Stimulated activated CD4-positive, alpha-beta T cell treated with anti-CD3 and anti-CD28 coated beads, TNF-alpha, amount 100 ng/mL, for 24 hours (primary cell): Measurements from ENCODE around the gene CST9.
"Not testable (repeated sequence)": the region's sequence is repeated elsewhere in the genome, so short reads cannot be mapped to it uniquely, and the experiment has no call there.

ENCODE experiments used
- DNase-seq, 3 experiments: peaks; one replicate each; pipeline ENCODE4 v3.0.0-alpha.2; 2020; ENCODE audit warnings: low read depth in 3 of 3

The CST9 gene

DNA sequence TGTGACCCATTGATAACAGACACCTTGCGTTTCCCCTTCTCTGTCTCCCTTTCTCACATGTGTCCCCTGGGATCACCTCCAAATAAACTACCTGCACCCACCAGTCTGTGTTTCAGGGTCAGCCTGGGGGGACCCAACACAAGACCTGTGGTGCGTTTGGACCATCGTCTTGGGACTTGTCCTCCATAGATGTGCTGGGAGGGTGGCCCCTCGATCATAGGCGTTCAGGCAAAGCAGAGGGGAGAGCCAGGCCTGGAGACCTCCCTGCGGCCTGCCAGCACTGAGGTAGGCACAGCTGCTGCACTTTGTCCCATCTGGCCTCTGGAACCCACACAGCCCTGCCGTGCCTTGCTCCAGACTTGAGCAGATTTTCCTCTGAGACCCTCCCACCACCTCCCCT lies 18.1 kb downstream of the CST9 start:
- no peak for DNase-seq

DNA sequence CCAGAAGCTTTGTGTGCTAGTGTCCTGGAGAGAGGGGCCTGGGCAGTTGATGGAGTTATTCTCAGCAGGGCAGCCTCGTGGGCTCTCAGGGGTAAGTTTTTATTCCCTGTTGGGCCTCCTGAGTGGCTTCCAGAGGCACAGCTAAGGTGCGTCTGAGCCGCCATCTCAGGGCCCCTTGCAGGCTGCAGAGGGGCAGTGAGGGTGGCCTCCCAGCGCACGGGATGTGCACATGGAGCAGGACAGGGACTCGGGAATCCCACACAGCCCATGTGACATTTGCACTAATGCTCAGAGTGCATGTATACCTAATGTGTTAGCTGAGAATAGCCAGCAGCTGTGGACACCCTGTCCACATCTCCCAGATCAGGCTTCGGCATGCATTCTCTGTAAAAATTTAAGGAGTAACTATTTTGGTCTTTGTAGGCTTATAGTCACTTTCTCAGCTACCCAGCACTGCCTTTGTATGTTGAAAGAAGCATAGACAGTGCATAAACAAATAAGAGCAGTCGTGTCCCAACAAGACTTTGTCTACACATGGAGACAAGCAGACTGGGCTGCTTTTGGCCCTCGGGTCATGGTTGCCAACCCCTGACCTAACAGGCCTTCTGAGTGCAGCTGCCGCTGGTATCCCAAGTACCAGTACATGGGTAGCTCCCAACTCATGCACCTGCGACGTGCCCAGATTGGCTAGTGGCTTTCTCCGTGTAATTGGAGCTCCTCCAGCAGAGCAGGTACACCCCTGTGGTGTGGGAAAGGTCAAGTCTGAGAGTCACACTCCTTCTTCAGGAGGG lies 18.8 kb downstream of the CST9 start:
- no peak for DNase-seq

DNA sequence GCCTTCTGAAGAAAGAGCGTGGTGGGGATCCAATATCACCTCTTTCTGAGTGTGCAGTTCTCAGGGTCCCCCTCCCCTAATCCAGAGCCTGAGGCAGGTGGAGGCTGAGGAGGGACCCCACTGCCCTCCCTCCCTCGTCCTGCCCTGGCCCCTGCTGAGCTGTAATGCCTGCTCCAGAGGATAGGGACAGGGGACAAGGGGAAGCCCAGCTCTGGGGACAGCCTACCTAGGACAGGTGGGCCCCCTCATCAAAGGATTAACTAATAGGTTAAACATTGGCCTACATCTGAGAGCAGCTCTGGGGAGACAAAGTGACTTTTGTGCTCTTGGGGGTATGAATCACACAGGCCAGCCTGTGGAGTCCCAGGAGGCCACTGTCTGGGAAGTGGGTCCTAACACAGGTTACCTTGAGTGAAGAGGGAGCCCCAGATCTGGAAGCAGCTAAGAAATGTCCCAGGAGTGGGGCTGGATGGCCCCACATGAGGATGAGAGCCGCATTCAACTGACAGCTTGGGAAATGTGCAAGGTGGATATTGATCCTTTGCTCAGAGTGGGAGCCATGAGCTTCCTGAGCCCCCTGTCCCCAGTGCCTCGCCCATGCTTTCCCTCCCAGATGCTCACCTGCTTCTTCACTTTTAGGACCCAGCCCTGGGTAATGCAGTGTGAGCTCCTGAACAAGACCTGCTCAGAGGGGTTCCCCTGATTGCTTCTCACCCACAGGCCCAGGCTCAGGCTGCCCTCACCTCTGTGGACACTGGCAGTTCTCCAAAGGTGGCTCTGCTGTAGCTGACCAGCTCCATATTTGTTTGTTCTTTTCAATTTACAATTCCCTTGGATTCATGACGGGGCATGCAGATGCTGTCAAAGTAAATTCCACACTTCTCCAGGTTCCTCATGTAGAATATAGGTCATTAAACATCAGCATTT lies 19.6 kb downstream of the CST9 start:
- no peak for DNase-seq

DNA sequence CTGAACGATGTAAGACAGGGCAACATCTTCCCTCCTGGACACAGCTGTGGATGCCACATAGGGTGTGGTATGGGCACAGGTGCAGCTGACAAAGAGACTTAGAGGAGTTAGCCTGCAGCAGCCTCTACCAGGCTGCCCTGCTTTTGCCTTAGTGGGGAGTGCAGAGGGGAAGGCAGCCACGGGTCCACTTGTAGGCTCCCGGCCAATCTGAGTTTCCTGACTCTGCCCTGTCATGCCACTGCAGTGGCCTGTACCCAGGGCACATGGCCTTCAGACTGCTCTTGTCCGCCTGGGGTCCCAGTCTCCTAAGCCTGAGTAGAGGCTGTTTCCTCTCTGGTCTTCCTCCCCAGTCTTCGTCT lies 20.3 kb downstream of the CST9 start:
- DNase-seq, result no peak

DNA sequence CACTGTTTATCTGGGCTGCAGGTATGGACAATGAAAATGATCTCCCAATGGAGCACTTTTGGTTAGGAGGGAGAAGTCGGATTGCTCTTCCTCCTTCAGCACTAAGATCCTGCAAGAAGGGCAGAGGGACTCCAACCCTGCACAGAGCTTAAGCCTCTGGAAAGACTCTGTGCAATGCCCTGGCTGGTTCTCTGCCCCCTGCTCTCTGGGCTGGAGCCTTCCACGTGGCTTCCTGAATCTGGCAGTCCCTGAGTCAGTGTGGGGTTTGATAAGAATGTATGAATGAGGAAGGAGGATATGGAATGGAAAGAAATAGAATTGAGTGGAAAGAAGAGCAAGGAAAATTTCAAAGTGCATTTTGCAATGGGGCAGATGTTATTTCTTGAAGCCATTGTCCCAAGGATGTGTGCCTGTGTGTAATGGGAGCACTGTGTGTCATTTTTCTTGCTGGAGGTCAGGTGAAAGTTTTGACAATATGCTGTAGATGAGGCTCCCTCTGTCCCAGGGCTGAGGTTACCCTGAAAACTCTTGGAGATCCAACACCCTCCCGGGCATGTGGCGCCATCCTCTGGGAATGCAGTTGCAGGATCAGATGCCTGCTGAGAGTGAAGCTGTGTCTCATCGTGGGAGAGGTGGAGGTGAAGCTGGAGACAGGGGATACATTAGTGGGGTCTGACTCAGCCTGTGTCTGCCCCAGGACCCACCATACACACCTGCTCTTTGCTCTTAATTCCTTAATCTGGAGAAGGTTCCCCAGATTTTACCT lies 21.1 kb downstream of the CST9 start:
- no peak for DNase-seq

DNA sequence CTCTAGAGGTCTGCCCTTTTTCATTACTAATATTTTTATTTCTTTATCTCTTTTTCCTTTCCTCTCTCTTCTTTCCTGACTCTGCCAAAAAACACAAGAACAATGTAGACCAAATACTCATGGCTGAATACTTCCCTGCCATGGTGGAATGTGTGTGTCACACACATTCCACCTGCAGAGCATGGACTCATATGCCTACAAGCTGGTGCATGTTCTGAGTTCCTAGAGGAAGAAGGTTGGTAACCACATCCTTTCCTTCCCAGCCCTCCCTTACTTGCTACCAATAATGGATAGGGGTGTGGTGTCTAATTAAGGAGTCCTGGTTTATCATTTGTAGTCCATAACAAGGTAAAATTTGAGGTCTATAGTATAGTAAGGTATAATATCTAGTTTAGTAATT lies 22.2 kb downstream of the CST9 start:
- DNase-seq, result no peak

DNA sequence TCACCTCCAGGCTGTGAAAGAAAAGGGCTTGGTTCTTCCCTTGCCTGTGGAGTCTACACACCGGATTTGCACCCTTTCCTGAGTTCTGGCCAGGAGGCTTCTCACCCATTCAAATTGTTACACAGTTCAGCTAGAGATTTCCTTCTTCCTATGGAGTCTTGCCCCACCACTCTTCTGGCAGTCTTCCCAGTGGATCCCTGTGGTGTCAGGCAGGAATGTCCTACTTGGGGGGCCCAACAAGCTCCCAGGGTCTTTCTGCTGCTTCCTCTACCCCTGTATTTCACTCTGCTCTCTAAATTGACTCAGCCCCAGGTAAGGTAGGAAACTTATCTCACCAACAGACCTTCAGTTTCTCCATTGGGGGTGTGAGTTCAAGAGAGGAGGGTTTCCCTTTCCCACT lies 23.4 kb downstream of the CST9 start:
- DNase-seq, result no peak

DNA sequence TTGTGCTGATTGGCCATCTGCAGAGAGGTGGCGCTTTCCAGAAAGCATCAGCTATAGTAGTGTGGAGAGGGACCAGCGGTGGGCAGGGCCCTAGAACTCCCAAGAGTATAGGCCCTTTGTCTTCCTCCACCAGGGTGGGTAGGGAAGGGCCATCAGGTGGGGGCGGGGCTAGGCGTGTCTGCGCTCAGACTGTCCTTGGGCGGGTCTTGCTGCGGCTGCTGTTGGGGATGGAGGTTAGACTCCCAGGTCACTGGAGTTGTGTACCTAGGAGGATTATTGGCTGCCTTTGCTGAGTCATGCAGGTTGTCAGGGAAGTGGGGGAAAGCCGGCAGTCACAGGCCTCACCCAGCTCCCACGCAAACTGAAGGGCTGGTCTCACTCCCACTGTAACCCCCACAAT lies 23.9 kb downstream of the CST9 start:
- not testable (repeated sequence) for DNase-seq

DNA sequence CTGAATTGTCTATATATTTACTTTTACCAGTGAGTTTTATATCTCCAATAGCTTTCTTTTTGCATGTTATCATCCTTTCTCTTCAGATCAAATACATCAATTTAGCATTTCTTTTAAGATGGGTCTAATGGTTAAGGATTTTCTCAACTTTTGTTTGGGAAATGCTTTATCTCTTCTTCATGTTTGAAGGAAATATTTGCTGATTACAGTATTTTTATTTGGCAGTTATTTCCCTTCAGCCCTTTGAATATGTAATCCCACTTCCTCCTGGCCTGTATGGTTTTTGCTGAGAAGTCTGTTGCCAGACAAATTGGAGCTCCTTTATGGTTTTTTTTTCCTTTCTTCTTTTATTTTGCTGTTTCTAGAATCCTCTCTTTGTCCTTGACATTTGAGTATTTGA lies 30.7 kb downstream of the CST9 start:
- DNase-seq, result no peak

DNA sequence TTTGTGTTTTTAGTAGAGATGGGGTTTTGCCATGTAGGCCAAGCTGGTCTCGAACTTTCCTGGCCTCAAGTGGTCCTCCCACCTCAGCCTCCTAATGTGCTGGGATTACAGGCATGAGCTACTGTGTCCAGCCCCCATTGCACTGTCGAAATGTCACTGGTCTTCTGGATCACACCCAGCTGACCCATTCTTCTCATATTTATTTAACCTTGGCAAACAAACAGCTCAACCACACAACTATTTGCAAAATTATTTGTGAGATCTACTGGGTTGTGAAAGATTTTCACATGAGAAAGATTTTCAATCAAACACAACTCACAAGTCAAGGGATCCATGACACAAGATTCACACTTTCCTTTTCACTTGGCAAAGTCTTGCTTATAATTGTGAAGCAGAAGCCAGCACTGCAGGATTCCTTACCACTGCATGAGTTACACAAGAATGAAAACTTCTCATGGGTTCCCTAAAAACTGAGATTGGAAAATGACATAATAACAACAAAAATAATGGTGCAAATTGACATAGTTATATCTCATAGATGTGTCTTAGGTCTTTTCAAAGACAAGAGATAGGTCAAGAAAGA lies 35.4 kb downstream of the CST9 start:
- DNase-seq, result no peak

DNA sequence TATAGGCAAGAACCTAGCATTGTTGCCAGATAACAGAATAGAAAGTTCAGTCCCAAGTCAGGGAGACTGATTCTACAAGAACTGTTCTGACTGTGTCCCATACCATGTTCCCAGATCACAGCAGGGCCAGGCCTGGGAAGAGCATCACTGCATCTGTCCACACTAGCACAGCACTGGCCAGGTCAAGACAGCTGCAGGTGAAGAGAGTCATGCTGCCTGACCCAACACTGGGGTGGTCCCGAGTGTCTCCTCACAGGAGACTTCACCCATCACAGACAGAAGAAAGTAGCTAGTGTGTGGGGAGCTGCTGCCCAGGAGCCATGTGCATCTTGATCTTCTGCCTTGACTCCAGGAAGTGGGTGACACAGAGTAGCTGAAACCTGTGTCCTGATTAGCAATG lies 36.1 kb downstream of the CST9 start:
- DNase-seq, result no peak

DNA sequence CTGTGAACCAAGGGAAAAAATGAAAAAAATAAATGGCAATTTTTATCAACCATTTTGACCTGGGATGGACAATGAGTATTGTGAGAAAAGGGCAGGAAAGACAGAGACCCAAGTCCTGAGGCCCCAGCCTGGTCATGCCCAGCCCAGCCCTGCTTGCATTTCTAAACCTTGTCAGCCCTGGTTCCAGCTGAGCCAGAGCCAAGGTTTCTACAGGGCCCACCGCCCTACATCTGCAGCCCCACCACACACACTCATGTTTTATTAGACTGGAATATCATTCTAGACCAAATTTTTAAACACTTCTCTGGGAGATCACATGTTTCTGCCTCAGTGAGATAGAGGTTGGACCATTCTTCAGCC lies 36.8 kb downstream of the CST9 start:
- DNase-seq, result no peak

DNA sequence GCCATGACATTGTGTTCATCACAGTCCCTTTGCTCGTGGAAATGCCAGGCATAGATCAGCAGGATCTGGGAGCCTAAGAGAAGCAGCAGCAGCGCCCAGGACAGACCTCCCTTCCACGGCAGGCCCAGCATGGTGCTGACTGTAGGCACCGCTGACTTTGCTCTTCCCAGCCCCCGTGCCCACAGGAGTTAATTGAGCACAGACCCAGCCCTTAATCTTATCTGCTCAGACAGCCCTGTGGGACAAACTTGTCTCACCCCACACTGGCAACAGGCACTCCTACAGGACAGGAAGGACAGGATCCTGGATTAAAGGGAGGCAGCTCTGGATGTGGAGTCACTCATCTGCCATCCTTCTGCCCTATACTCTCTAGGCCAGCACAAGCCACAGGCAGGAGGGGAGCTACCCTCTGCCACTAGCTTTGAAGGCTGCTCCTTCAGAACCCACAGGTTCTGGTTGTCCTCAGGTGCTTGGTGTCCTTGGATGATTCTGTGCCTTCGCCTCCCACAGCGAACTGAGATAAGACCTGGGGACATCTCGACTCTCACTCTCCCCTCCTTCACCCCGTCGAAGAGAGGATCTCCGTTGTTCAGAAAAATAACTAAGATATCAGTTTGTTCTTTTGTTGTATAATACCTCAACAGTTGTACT lies 37.3 kb downstream of the CST9 start, which contains the start of gene CST9L:
CST9L (minus strand) TSS at position 165 of the 651 bp plus-strand sequence; CDS start at position 131, 34 bp downstream.
- DNase-seq, result no peak

DNA sequence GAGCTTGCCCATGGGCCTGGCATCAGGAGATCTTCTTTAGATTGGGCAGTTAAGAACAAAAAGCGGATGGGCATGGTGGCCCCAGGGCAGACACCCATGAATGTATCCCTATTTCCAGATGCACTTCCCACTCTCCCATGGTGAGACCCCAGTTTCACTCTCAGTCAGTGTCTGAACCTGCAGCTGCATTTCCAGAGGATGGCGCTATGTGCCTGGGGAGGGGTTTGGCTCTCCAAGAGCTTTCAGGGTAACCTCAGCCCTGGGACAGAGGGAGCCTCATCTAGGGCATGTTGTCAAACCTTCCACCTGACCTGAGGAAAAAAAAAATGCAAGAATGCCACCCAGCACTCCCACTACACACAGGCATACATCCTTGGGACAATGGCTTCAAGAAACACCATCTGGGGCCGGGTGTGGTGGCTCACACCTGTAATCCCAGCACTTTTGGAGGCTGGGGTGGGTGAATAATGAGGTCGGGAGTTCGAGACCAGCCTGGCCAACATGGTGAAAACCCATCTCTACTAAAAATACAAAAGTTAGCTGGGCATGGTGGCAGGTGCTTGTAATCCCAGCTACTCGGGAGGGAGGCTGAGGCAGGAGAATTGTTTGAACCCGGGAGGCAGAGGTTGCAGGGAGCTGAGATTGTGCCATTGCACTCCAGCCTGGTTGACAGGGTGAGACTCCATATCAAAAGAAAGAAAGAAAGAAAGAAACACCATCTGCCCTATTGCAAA lies 39.4 kb downstream of the CST9 start:
- DNase-seq, result no peak

DNA sequence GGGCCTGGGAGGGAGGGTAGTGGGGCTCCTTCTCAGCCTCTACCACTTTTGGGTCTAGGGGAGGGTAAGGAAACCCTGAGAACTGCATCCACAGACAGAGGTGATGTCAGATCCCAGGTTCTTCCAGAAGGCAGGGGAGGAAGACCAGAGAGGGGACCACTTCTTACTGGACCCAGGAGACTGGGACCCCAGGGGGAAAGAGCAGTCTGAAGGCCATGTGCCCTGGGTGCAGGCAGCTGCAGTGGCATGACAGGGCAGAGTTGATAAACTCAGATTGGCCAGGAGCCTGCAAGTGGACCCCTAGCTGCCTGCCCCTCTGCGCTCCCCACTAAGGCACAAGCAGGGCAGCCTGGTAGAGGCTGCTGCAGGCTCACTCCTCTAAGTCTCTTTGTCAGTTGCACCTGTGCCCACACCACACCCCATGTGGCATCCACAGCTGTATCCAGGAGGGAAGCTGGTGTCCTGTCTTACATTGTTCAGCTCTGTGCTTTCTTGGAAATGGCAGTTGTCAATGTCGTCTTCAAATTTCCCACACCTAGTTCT lies 40.1 kb downstream of the CST9 start:
- no peak for DNase-seq

DNA sequence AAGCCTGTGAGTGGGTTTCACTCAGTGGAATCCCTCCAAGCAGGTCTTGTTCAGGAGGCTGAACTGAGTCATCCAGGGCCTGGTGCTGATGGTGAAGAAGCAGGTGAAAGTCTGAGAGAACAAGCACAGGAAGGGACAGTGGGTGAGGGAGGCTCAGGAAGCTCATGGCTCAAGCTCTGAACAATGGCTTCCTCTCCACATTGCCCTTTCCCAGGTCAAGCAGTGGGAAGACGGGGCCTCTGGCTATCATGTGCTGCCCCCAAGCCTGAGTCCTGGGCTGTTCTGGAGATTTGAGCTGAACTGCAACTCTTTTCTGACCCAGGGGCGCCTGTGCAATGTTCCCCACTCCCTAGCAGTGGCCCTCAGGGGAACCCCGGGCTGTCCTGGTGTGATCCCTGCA lies 40.8 kb downstream of the CST9 start:
- DNase-seq, result no peak

DNA sequence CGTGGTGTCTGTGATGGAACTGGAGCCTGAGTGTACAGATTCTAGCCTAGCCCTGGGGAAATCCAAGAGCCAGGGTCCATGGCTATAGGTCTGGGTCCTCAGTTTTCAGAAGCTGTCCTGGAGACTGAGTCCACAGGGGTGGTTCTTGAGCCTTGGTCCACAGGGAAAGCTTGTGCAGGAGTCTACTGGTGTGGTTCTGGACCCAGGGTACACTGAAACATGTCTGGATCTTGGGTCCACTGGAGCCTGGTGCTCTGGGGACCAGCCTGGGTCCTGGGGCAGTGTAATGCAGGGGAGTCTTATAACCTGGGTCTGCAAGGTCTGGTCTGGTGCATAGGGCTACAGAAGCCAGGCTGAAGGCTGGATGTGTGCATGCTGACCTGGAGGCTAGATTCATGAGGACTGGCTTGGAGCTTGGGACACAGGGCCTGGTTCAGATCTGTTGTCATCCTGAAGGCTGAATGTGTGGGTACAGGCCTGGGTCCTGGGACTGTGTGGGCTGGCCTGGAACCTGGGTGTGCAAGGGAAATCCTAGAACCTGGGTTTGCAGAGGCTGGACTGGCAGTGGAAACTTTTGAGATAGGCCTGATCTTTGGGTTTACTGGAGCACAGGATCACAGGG lies 42.9 kb downstream of the CST9 start:
- DNase-seq, result no peak

DNA sequence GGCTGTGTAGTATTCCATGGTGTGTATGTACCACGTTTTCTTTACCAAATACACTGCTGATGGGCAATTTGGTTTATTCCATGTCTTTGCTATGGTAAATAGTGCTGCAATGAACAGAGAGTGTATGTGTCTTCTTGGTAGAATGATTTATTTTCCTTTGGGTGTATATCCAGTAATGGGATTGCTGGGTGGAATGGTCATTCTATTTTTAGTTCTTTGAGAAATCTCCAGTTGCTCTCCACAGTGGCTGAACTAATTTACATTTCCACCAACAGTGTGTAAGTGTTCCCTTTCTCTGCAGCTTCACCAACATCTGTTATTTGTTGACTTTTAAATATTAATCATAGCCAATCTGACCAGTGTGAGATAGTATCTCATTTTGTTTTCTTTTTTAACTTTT lies 51.3 kb downstream of the CST9 start:
- no peak for DNase-seq
